HEK293 (cell line): ENCODE measurements around the gene NAV3.

Experiments used
- CTCF ChIA-PET: fragments of 350-600 bp; formaldehyde crosslinking; extraction: SDS; loops from one replicate; lab custom pipeline; 2021; ENCODE audit warnings: antibody characterized with exemption; lab: Yijun Ruan, JAX
- POLR2A ChIA-PET: fragments of 300-600 bp; formaldehyde crosslinking; extraction: SDS; loops from one replicate; lab custom pipeline; 2020; ENCODE audit warnings: antibody characterized with exemption, inconsistent platforms; lab: Yijun Ruan, JAX
- H3K27ac ChIP-seq: fragments of 200-500 bp; sonication (Bioruptor generic); 2 replicates; pipeline ENCODE4 v1.5.1; 2014; ENCODE audit warnings: low read depth, low read length, control low read depth, inconsistent platforms; ENCODE audit errors: extremely low read depth
- H3K36me3 ChIP-seq, 2 experiments: fragments of 200-500 bp in 1 of 2; sonication (Bioruptor generic) in 1 of 2; 1 replicate in 1 of 2; 2 replicates in 1 of 2; pipeline ENCODE4 v1.5.1; 2014 to 2017; ENCODE audit warnings: inconsistent platforms in 2 of 2, low read length in 2 of 2; ENCODE audit not compliant: control insufficient read depth in 2 of 2, insufficient read depth in 1 of 2
- H3K4me1 ChIP-seq: fragments of 200-500 bp; sonication (Bioruptor generic); 2 replicates; pipeline ENCODE4 v1.5.1; 2014; ENCODE audit warnings: mild to moderate bottlenecking, low read length, inconsistent platforms; ENCODE audit not compliant: control insufficient read depth, insufficient read depth
- H3K4me3 ChIP-seq: 2 replicates; pipeline ENCODE4 v1.5.1; 2011; ENCODE audit warnings: low read depth, mild to moderate bottlenecking, control low read depth, low read length, moderate library complexity
- H3K9me3 ChIP-seq: fragments of 200-500 bp; sonication (Bioruptor generic); 2 replicates; pipeline ENCODE4 v1.5.1; 2014; ENCODE audit warnings: low read depth, low read length, inconsistent platforms; ENCODE audit not compliant: control insufficient read depth, insufficient read depth
- EGR2 ChIP-seq: fragments of 450-650 bp; formaldehyde crosslinking; IDR thresholded peaks from 2 replicates; pipeline ENCODE4 v1.5.1; 2016; ENCODE audit warnings: low read depth, missing biosample characterization, missing genetic modification characterization
- GLI2 ChIP-seq: fragments of 450-650 bp; formaldehyde crosslinking; IDR thresholded peaks from 2 replicates; pipeline ENCODE4; 2017; ENCODE audit warnings: missing biosample characterization, missing genetic modification characterization, low read depth, borderline replicate concordance
- IKZF3 ChIP-seq: fragments of 450-650 bp; IDR thresholded peaks from 2 replicates; pipeline ENCODE4 v1.5.0; 2018; ENCODE audit warnings: missing biosample characterization, mild to moderate bottlenecking, missing genetic modification characterization, moderate library complexity
- MYNN ChIP-seq: fragments of 450-650 bp; formaldehyde crosslinking; IDR thresholded peaks from 2 replicates; pipeline ENCODE4 v1.5.1; 2016; ENCODE audit warnings: missing biosample characterization, missing genetic modification characterization, borderline replicate concordance
- MZF1 ChIP-seq: fragments of 450-650 bp; formaldehyde crosslinking; IDR thresholded peaks from 2 replicates; pipeline ENCODE4 v1.5.1; 2017; ENCODE audit warnings: missing biosample characterization, missing genetic modification characterization, borderline replicate concordance
- PRDM1 ChIP-seq: fragments of 450-650 bp; formaldehyde crosslinking; IDR thresholded peaks from 2 replicates; pipeline ENCODE4; 2016; ENCODE audit warnings: missing biosample characterization, missing genetic modification characterization
- REPIN1 ChIP-seq: fragments of 450-650 bp; formaldehyde crosslinking; IDR thresholded peaks from 2 replicates; pipeline ENCODE4 v1.5.1; 2017; ENCODE audit warnings: missing biosample characterization, missing genetic modification characterization, low read depth
- TCF7L2 ChIP-seq: IDR thresholded peaks from 2 replicates; pipeline ENCODE4 v1.6.1; 2011; ENCODE audit warnings: low read depth, mild to moderate bottlenecking, inconsistent platforms, low read length, moderate library complexity, borderline replicate concordance
- YY1 ChIP-seq: fragments of 450-650 bp; formaldehyde crosslinking; IDR thresholded peaks from 2 replicates; pipeline ENCODE4 v1.5.1; 2018; ENCODE audit warnings: missing biosample characterization, missing genetic modification characterization
- ZBTB26 ChIP-seq: fragments of 450-650 bp; formaldehyde crosslinking; optimal IDR thresholded peaks from 2 replicates; pipeline ENCODE3; 2016; ENCODE audit warnings: missing biosample characterization, mild to moderate bottlenecking, missing genetic modification characterization
- ZBTB7A ChIP-seq: fragments of 450-650 bp; formaldehyde crosslinking; IDR thresholded peaks from 2 replicates; pipeline ENCODE4 v1.5.1; 2016; ENCODE audit warnings: low read depth, missing biosample characterization, missing genetic modification characterization
- ZFP41 ChIP-seq: fragments of 450-650 bp; formaldehyde crosslinking; IDR thresholded peaks from 2 replicates; pipeline ENCODE4 v1.5.1; 2016; ENCODE audit warnings: missing biosample characterization, missing genetic modification characterization, borderline replicate concordance
- ZNF121 ChIP-seq: fragments of 450-650 bp; formaldehyde crosslinking; IDR thresholded peaks from 2 replicates; pipeline ENCODE4 v1.5.1; 2016; ENCODE audit warnings: missing biosample characterization, missing genetic modification characterization
- ZNF202 ChIP-seq: fragments of 450-650 bp; formaldehyde crosslinking; IDR thresholded peaks from 2 replicates; pipeline ENCODE4 v1.5.1; 2016; ENCODE audit warnings: missing biosample characterization, missing genetic modification characterization, borderline replicate concordance
- ZNF223 ChIP-seq: fragments of 450-650 bp; formaldehyde crosslinking; IDR thresholded peaks from 2 replicates; pipeline ENCODE4 v1.5.1; 2016; ENCODE audit warnings: missing biosample characterization, missing genetic modification characterization
- ZNF26 ChIP-seq: fragments of 450-650 bp; formaldehyde crosslinking; IDR thresholded peaks from 2 replicates; pipeline ENCODE4 v1.5.1; 2016; ENCODE audit warnings: missing biosample characterization, missing genetic modification characterization
- ZNF366 ChIP-seq: fragments of 450-650 bp; formaldehyde crosslinking; conservative IDR thresholded peaks from 2 replicates; pipeline ENCODE4 v1.5.1; 2016; ENCODE audit warnings: missing biosample characterization, missing genetic modification characterization
- ZNF394 ChIP-seq: fragments of 450-650 bp; formaldehyde crosslinking; IDR thresholded peaks from 2 replicates; pipeline ENCODE4 v1.5.1; 2016; ENCODE audit warnings: missing biosample characterization, missing genetic modification characterization, mild to moderate bottlenecking, moderate library complexity, borderline replicate concordance
- ZNF404 ChIP-seq: fragments of 450-650 bp; formaldehyde crosslinking; IDR thresholded peaks from 2 replicates; pipeline ENCODE4 v1.5.1; 2017; ENCODE audit warnings: missing biosample characterization, missing genetic modification characterization
- ZNF426 ChIP-seq: fragments of 450-650 bp; formaldehyde crosslinking; IDR thresholded peaks from 2 replicates; pipeline ENCODE4 v1.5.1; 2017; ENCODE audit warnings: missing biosample characterization, missing genetic modification characterization, mild to moderate bottlenecking, inconsistent platforms, moderate library complexity
- ZNF549 ChIP-seq: fragments of 450-650 bp; IDR thresholded peaks from 2 replicates; pipeline ENCODE4 v1.5.1; 2018; ENCODE audit warnings: missing biosample characterization, missing genetic modification characterization, mild to moderate bottlenecking, inconsistent platforms, moderate library complexity
- ZNF558 ChIP-seq: fragments of 450-650 bp; formaldehyde crosslinking; IDR thresholded peaks from 2 replicates; pipeline ENCODE4 v1.5.1; 2016; ENCODE audit warnings: missing biosample characterization, missing genetic modification characterization
- ZNF560 ChIP-seq: fragments of 450-650 bp; formaldehyde crosslinking; IDR thresholded peaks from 2 replicates; pipeline ENCODE4 v1.5.1; 2017; ENCODE audit warnings: missing biosample characterization, missing genetic modification characterization, borderline replicate concordance
- ZNF571 ChIP-seq: fragments of 450-650 bp; formaldehyde crosslinking; IDR thresholded peaks from 2 replicates; pipeline ENCODE4 v1.5.0; 2017; ENCODE audit warnings: missing biosample characterization, missing genetic modification characterization
- ZNF623 ChIP-seq: fragments of 450-650 bp; formaldehyde crosslinking; IDR thresholded peaks from 2 replicates; pipeline ENCODE4 v1.5.1; 2016; ENCODE audit warnings: missing biosample characterization, missing genetic modification characterization
- ZNF639 ChIP-seq: fragments of 450-650 bp; formaldehyde crosslinking; IDR thresholded peaks from 2 replicates; pipeline ENCODE4 v1.5.1; 2016; ENCODE audit warnings: missing biosample characterization, missing genetic modification characterization
- ZNF670 ChIP-seq: fragments of 450-650 bp; formaldehyde crosslinking; IDR thresholded peaks from 2 replicates; pipeline ENCODE4 v1.5.1; 2016; ENCODE audit warnings: missing biosample characterization, missing genetic modification characterization, low read depth
- ZNF777 ChIP-seq: fragments of 450-650 bp; formaldehyde crosslinking; IDR thresholded peaks from 2 replicates; pipeline ENCODE4 v1.5.1; 2017; ENCODE audit warnings: missing biosample characterization, missing genetic modification characterization, borderline replicate concordance
- ZNF792 ChIP-seq: fragments of 450-650 bp; formaldehyde crosslinking; IDR thresholded peaks from 2 replicates; pipeline ENCODE4 v1.5.1; 2016; ENCODE audit warnings: missing biosample characterization, missing genetic modification characterization

The NAV3 gene

GRCh38 chr12:78036874-78037273, 206.2 kb downstream of the NAV3 start:
- no peak overlapping the region for H3K4me3 ChIP-seq
- no peaks in the 10 kb centered on the region for H3K36me3 ChIP-seq
- TF ChIP-seq ZFP41 (tag by site-specific recombination), result no peak
- TF ChIP-seq ZNF366 (tag by site-specific recombination), result no peak
- TF ChIP-seq ZNF26 (tag by site-specific recombination), result no peak
- no peak for TF ChIP-seq TCF7L2
- no peak for TF ChIP-seq ZNF571 (tag by site-specific recombination)
- no peak for TF ChIP-seq MZF1 (tag by site-specific recombination)
- no peak for TF ChIP-seq PRDM1
- TF ChIP-seq ZNF202, result no peak
- no peak for TF ChIP-seq ZNF560 (tag by site-specific recombination)
- TF ChIP-seq GLI2 (tag by site-specific recombination), result no peak
- TF ChIP-seq ZNF777 (tag by site-specific recombination), result no peak
- TF ChIP-seq ZNF426 (tag by site-specific recombination), result no peak
- TF ChIP-seq ZNF549 (tag by site-specific recombination), result no peak
- TF ChIP-seq ZBTB7A, result no peak
- TF ChIP-seq IKZF3 (tag by site-specific recombination), result no peak
- TF ChIP-seq ZNF792 (tag by site-specific recombination), result no peak
- no peak for TF ChIP-seq REPIN1
- no peak for TF ChIP-seq ZNF404
- TF ChIP-seq, all 188 proteins: peak for 0
- ChIA-PET CTCF (interaction anchor here (0.6 to 1.3 kb wide), 2 partner anchors 64 kb away, joined by 4 to 7 read pairs; no protein-coding TSS in a partner anchor), POLR2A (no interaction called here)
- Histone ChIP-seq H3K4me1 (no peaks in the 10 kb centered on the region), H3K9me3 (no peaks in the 10 kb centered on the region), H3K27ac (no peak overlapping the region)

- CTCF ChIA-PET, result interaction anchor here (1.3 kb wide), 1 partner anchor 64 kb away, joined by 7 read pairs; no protein-coding TSS in a partner anchor
- Histone ChIP-seq H3K27ac (no peak overlapping the region), H3K4me3 (no peak overlapping the region), H3K4me1 (no peaks in the 10 kb centered on the region), H3K36me3 (no peaks in the 10 kb centered on the region), H3K9me3 (no peaks in the 10 kb centered on the region)
- POLR2A ChIA-PET, result no interaction called here
- TF ChIP-seq ZBTB26 (tag by site-specific recombination), result no peak
- no peak for TF ChIP-seq ZNF623 (tag by site-specific recombination)
- no peak for TF ChIP-seq YY1 (tag by site-specific recombination)
- no peak for TF ChIP-seq ZNF394
- no peak for TF ChIP-seq ZNF223 (tag by site-specific recombination)
- no peak for TF ChIP-seq ZNF639 (tag by site-specific recombination)
- TF ChIP-seq EGR2 (tag by site-specific recombination), result no peak
- TF ChIP-seq ZNF670 (tag by site-specific recombination), result no peak
- no peak for TF ChIP-seq ZNF558 (tag by site-specific recombination)
- no peak for TF ChIP-seq MYNN
- TF ChIP-seq ZNF121 (tag by site-specific recombination), result no peak
Measured at GRCh38 chr12:78037707-78038106, 207.0 kb downstream of the NAV3 start.
